Measurements from ENCODE around the gene SPCS3.
A peak's percentile ranks its signal among the peaks of the same experiment; 100 is the strongest.
"Not testable (repeated sequence)": the region's sequence is repeated elsewhere in the genome, so short reads cannot be mapped to it uniquely, and the experiment has no call there.

The SPCS3 gene

GRCh38 chr4:176323511-176324160 is 3.9 kb downstream of the SPCS3 start:
- TF ChIP-seq CTCF (IDR thresholded peaks at IDR 0.05), result no peak
- H3K9me3 ChIP-seq, result no peaks in the 10 kb centered on the region
- no peak overlapping the region for H3K4me3 ChIP-seq
- H3K27me3 ChIP-seq, result no peaks in the 10 kb centered on the region
- H3K36me3 ChIP-seq, result peaks cover 0 to 2% (median 0%) of the 10 kb centered on the region in 3 donors
- peaks cover 0 to 58% (median 23%) of the 10 kb centered on the region in 4 donors for H3K4me1 ChIP-seq
- DNase-seq, result no peak
- H3K27ac ChIP-seq, result peak overlapping the region in 1 of 2 donors; percentile 15
- intact Hi-C loops (cut with DNase I; ENCODE audit: low total_unique reads), result no loop called here

GRCh38 chr4:176324876-176325275 is 5.1 kb downstream of the SPCS3 start:
- H3K9me3 ChIP-seq; DNase-seq; intact Hi-C loops (cut with DNase I; ENCODE audit: low total_unique reads); H3K4me3 ChIP-seq; H3K27ac ChIP-seq; H3K27me3 ChIP-seq: not testable (repeated sequence)
- peaks cover 0 to 14% (median 4%) of the 10 kb centered on the region in 3 donors for H3K36me3 ChIP-seq
- H3K4me1 ChIP-seq, result peaks cover 0 to 54% (median 23%) of the 10 kb centered on the region in 4 donors

GRCh38 chr4:176333076-176333475 is 13.3 kb downstream of the SPCS3 start:
- Histone ChIP-seq H3K36me3 (peaks cover 9 to 18% (median 16%) of the 10 kb centered on the region in 3 donors), H3K27me3 (no peaks in the 10 kb centered on the region), H3K9me3 (no peaks in the 10 kb centered on the region), H3K4me1 (peaks cover 0 to under 1% (median 0%) of the 10 kb centered on the region in 4 donors), H3K27ac (no peak overlapping the region), H3K4me3 (no peak overlapping the region)
- no peak for DNase-seq
- no peak for TF ChIP-seq CTCF (IDR thresholded peaks at IDR 0.05)
- intact Hi-C loops (cut with DNase I; ENCODE audit: low total_unique reads), result no loop called here

- intact Hi-C loops (cut with DNase I; ENCODE audit: low total_unique reads), result no loop called here
Observed at GRCh38 chr4:176334066-176334465, 14.3 kb downstream of the SPCS3 start.

GRCh38 chr4:176335421-176335820 is 15.7 kb downstream of the SPCS3 start:
- Histone ChIP-seq H3K27me3 (no peaks in the 10 kb centered on the region), H3K9me3 (no peaks in the 10 kb centered on the region), H3K27ac (no peak overlapping the region), H3K4me1 (peaks cover 0 to 4% (median 0%) of the 10 kb centered on the region in 4 donors), H3K4me3 (no peak overlapping the region), H3K36me3 (peaks cover 0 to 9% (median 8%) of the 10 kb centered on the region in 3 donors)
- no peak for DNase-seq
- TF ChIP-seq CTCF (IDR thresholded peaks at IDR 0.05), result no peak
- intact Hi-C loops (cut with DNase I; ENCODE audit: low total_unique reads), result loop anchor here (5.0 kb wide), 1 partner anchor 183 kb away; no protein-coding TSS in a partner anchor

More at GRCh38 chr4:176334066-176334465, 14.3 kb downstream of the SPCS3 start:
- H3K27ac ChIP-seq, result no peak overlapping the region
- TF ChIP-seq CTCF (IDR thresholded peaks at IDR 0.05), result no peak
- H3K4me3 ChIP-seq, result no peak overlapping the region
- H3K9me3 ChIP-seq, result no peaks in the 10 kb centered on the region
- H3K36me3 ChIP-seq, result peaks cover 9 to 18% (median 9%) of the 10 kb centered on the region in 3 donors
- H3K4me1 ChIP-seq, result no peaks in the 10 kb centered on the region
- H3K27me3 ChIP-seq, result no peaks in the 10 kb centered on the region
- no peak for DNase-seq

- peaks cover 0 to 17% (median 0%) of the 10 kb centered on the region in 3 donors for H3K9me3 ChIP-seq
- peaks cover 0 to 12% (median 0%) of the 10 kb centered on the region in 4 donors for H3K4me1 ChIP-seq
- no peak for TF ChIP-seq CTCF (IDR thresholded peaks at IDR 0.05)
- DNase-seq, result no peak
- no peaks in the 10 kb centered on the region for H3K27me3 ChIP-seq
- H3K27ac ChIP-seq, result no peak overlapping the region
- no peak overlapping the region for H3K4me3 ChIP-seq
- intact Hi-C loops (cut with DNase I; ENCODE audit: low total_unique reads), result loop anchor here (5.0 to 10.0 kb wide), 2 partner anchors 188 to 305 kb away; no protein-coding TSS in a partner anchor
- H3K36me3 ChIP-seq, result no peaks in the 10 kb centered on the region
Observed at GRCh38 chr4:176339936-176340761, 20.4 kb downstream of the SPCS3 start.
